Measurements from ENCODE around the gene UBE2L6. TPM values are rescaled to one million over a fixed set of nuclear protein-coding genes. Genes with fewer than 3 reads are reported as not detected.

Gene UBE2L6
- total and polyA plus RNA-seq, 2 of the 4 experiments (the other 2 are of a cell fraction): 37.5 to 46.7 TPM

GRCh38 chr11:57574061-57574460 lies 6.6 kb upstream of the UBE2L6 start:
- H3K14ac ChIP-seq (replicated peaks; ENCODE audit: low read depth, low read length): no peak overlapping the region

More at GRCh38 chr11:57574061-57574460, 6.6 kb upstream of the UBE2L6 start:
- Histone ChIP-seq H3K27ac (ENCODE audit: insufficient read depth, low read length) (no peak overlapping the region), H3K9ac (ENCODE audit: low read depth, low read length) (no peak overlapping the region), H3K79me1 (ENCODE audit: low read depth in 1 of 2, low read length in 2 of 2) (no peaks in the 10 kb centered on the region), H2BK5ac (ENCODE audit: low read depth, low read length, poor library complexity, severe bottlenecking) (no peak overlapping the region), H4K91ac (ENCODE audit: insufficient read depth, low read depth, low read length) (no peak overlapping the region), H3K9me3 (ENCODE audit: control insufficient read depth, insufficient read depth, low read length) (no peaks in the 10 kb centered on the region), H3K4ac (ENCODE audit: low read depth, low read length) (no peak overlapping the region), H3K18ac (ENCODE audit: low read depth, low read length) (no peak overlapping the region), H3K23ac (ENCODE audit: low read depth, low read length) (no peak overlapping the region), H2AK9ac (replicated peaks; ENCODE audit: low read depth, low read length, poor library complexity) (no peak overlapping the region), H3K56ac (ENCODE audit: extremely low read depth, insufficient read depth, low read length) (no peak overlapping the region), H3K27me3 (ENCODE audit: control insufficient read depth, insufficient read depth, low read length) (peaks cover 14% of the 10 kb centered on the region; the same call in 1 of the 2 replicates), H3K4me2 (ENCODE audit: low read depth, low read length) (no peak overlapping the region), H3K4me3 (ENCODE audit: insufficient read depth, low read depth, low read length) (no peak overlapping the region), H4K5ac (ENCODE audit: low read depth, low read length) (no peak overlapping the region), H4K8ac (ENCODE audit: low read depth in 2 of 2, low read length in 2 of 2) (no peak overlapping the region), H3K9me1 (ENCODE audit: insufficient read depth, low read length) (peaks cover 4% of the 10 kb centered on the region; the same call in 1 of the 2 replicates), H2AFZ (replicated peaks; ENCODE audit: low read length, poor library complexity) (no peak overlapping the region), H4K20me1 (ENCODE audit: insufficient read depth, low read length) (no peaks in the 10 kb centered on the region), H3K4me1 (ENCODE audit: control insufficient read depth, insufficient read depth, low read length) (peaks cover 5% of the 10 kb centered on the region), H2BK20ac (ENCODE audit: low read depth, low read length) (no peak overlapping the region), H2BK15ac (ENCODE audit: low read depth, low read length) (no peak overlapping the region), H2BK120ac (ENCODE audit: low read depth, low read length) (no peak overlapping the region), H2AK5ac (ENCODE audit: low read depth, low read length) (no peak overlapping the region), H3K36me3 (ENCODE audit: control insufficient read depth, insufficient read depth, low read length) (no peaks in the 10 kb centered on the region)
- ChIA-PET POLR2A (ENCODE audit: unreplicated experiment) (no interaction called here), CTCF (no interaction called here)
- in situ Hi-C loops (cut with MboI; ENCODE audit: low sequenced_read_pairs) (no loop called here), dilution Hi-C loops (cut with HindIII; ENCODE audit: low sequenced_read_pairs, unreplicated experiment) (no loop called here), intact Hi-C loops (cut with micrococcal nuclease) (no loop called here)
- DNase-seq: no peak
- 0% methylated on average over 2 of the region's 4 CpGs; no CpG with 5 or more reads in 1 of the 2 experiments for WGBS, 2 experiments (ENCODE audit: extremely low coverage in 2 of 2, insufficient read length in 1 of 2)
- BruUV-seq (replicated peaks): no TSS peak
- no peak for ATAC-seq (ENCODE audit: low read depth)
- no peak for TF ChIP-seq POLR2A (IDR thresholded peaks at IDR 0.05; ENCODE audit: low read depth, low read length)

Measured in IMR-90 (cell line).